M059J (cell line): Measurements from ENCODE around the gene PCDHA1. TPM values are rescaled to one million over a fixed set of nuclear protein-coding genes. Genes with fewer than 3 reads are reported as not detected.

Experiments
- DNase-seq: peaks from one replicate; pipeline ENCODE4 v3.0.0-alpha.2; 2012; ENCODE audit warnings: low read depth
- total RNA-seq: library from RNA; depleted of rRNA; stranded (reverse); fragments of >200 nt; shearing (Covaris generic); gene quantifications from 2 replicates; pipeline ENCODE4 v1.2.3, GENCODE V29; 2014; rRNA removed

Gene PCDHA1
- total RNA-seq, 1 experiment from 2014 or later, result 0.05 TPM

DNA sequence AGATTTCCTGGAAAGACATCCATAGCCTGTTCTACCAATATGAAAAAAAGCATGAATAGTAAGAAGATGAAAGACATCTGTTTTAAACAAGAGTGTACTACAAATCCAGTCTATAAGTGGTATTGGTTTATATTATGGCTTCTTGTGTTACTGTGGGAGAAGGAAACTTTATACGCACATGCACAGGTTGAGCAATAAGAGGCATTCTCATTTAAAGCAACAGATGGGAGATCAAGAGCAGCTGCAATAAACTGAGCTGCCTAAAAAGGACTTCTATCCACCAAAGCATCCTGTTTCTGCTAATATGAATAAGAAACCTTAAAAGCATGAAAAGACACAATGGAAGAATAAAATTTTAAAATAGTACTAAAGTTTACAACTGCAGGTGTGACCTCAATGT lies 256.6 kb downstream of the PCDHA1 start:
- no peak for DNase-seq

DNA sequence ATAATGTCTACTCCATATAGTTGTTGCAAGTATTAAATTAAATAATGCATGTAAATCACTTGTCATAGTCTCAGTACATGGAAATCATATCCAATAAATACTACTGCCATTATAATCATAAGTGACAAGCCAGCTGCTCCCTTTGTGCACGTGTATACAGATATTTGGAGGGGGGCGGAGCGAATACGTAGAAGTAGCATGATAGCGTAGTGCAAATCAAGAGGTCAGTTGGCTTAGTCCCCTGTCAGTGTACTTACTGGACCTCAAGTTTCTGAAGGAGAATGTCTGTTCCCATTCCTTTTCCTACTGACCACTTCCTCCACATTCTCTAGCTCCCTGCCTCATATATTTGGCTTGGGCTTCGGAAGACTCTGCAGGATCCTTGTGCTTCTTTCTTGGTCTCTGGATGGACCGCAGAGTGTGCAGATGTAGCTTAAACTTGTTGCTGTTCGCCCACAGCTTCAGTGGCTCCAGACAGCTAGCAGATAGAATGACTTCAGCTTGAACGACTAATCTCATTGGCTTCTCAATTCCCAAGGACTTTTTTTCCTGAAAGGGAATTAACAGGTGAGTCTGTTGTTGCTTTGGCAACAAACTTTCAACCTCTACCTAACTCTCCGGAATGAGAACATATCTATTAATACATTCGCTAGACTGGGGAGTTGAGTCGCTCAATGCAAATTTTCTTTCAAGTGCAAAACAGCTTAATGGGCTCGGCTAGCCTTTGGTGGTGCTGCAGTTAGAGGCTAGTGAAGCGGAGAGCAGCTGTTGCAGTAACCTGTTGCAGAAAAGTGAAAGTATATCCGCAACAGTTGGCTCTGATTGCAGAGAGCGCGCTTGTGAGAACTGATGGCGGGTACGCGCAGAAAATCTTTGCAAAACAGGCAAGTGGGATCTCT lies 264.9 kb downstream of the PCDHA1 start, which contains the start of gene PCDHB1:
TSS of gene PCDHB1 (plus strand) at position 753 of the 899 bp plus-strand sequence. CDS start at position 850, 97 bp downstream.
- DNase-seq, result peak; percentile 1

DNA sequence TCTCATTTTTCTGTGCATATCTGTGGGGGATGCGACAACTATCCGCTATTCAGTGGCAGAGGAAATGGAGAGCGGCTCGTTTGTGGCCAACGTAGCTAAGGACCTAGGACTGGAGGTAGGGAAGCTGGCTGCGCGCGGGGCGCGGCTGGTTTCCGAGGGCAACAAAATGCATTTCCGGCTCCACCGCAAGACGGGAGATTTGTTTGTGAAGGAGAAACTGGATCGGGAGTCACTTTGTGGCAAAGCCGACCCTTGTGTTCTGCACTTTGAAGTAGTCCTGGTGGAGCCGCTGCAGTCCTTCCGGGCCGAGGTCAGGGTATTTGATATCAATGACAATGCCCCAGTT lies 265.6 kb downstream of the PCDHA1 start:
- DNase-seq, result no peak

Other genes starting within 250 kb of the PCDHA1 start
- not detected in 2 replicates for gene EIF4EBP3, start 238.5 kb upstream of the PCDHA1 start, total RNA-seq
- 48.5 and 55.9 TPM in 2 replicates for gene SRA1, start 228.7 kb upstream of the PCDHA1 start, total RNA-seq
- 0.54 and 3.4 TPM in 2 replicates for gene APBB3, start 221.5 kb upstream of the PCDHA1 start, total RNA-seq
- gene SLC35A4, start 221.3 kb upstream of the PCDHA1 start, total RNA-seq, result 29.4 and 33.5 TPM in 2 replicates
- gene CD14, start 153.0 kb upstream of the PCDHA1 start, total RNA-seq, result 0.47 TPM in 1 of 2 replicates, not detected in the other
- gene TMCO6, start 146.7 kb upstream of the PCDHA1 start, total RNA-seq, result 15.2 and 32.7 TPM in 2 replicates
- gene NDUFA2, start 138.5 kb upstream of the PCDHA1 start, total RNA-seq, result 87.2 and 106 TPM in 2 replicates
- gene IK, start 138.3 kb upstream of the PCDHA1 start, total RNA-seq, result 96.8 and 118 TPM in 2 replicates
- gene WDR55, start 121.2 kb upstream of the PCDHA1 start, total RNA-seq, result 11.7 and 26.5 TPM in 2 replicates
- 0.44 TPM in 1 of 2 replicates, not detected in the other for gene DND1, start 112.6 kb upstream of the PCDHA1 start, total RNA-seq
- 36.8 and 58.1 TPM in 2 replicates for gene HARS1, start 94.8 kb upstream of the PCDHA1 start, total RNA-seq
- gene HARS2, start 94.7 kb upstream of the PCDHA1 start, total RNA-seq, result 29.6 and 36.7 TPM in 2 replicates
- gene ZMAT2, start 85.7 kb upstream of the PCDHA1 start, total RNA-seq, result 68.0 and 71.3 TPM in 2 replicates
- not detected in 2 replicates for gene PCDHA2, start 8.7 kb downstream of the PCDHA1 start, total RNA-seq
- not detected in 2 replicates for gene PCDHA3, start 14.9 kb downstream of the PCDHA1 start, total RNA-seq
- gene PCDHA4, start 20.9 kb downstream of the PCDHA1 start, total RNA-seq, result not detected in 2 replicates
- not detected in 2 replicates for gene PCDHA5, start 35.5 kb downstream of the PCDHA1 start, total RNA-seq
- not detected in 2 replicates for gene PCDHA6, start 41.8 kb downstream of the PCDHA1 start, total RNA-seq
- gene PCDHA7, start 48.1 kb downstream of the PCDHA1 start, total RNA-seq, result 0.02 TPM in 1 of 2 replicates, not detected in the other
- not detected in 2 replicates for gene PCDHA8, start 55.0 kb downstream of the PCDHA1 start, total RNA-seq
- not detected in 2 replicates for gene PCDHA9, start 62.2 kb downstream of the PCDHA1 start, total RNA-seq
- not detected in 2 replicates for gene PCDHA10, start 69.8 kb downstream of the PCDHA1 start, total RNA-seq
- gene PCDHA11, start 82.8 kb downstream of the PCDHA1 start, total RNA-seq, result 0.07 and 0.27 TPM in 2 replicates
- gene PCDHA12, start 89.2 kb downstream of the PCDHA1 start, total RNA-seq, result not detected in 2 replicates
- gene PCDHA13, start 96.0 kb downstream of the PCDHA1 start, total RNA-seq, result not detected in 2 replicates
- 0.25 and 0.34 TPM in 2 replicates for gene PCDHAC1, start 140.2 kb downstream of the PCDHA1 start, total RNA-seq
- 0.17 TPM in 1 of 2 replicates, not detected in the other for gene PCDHAC2, start 180.3 kb downstream of the PCDHA1 start, total RNA-seq